ENCODE results near the gene SC5D. TPM values are rescaled to one million over a fixed set of nuclear protein-coding genes. Genes with fewer than 3 reads are reported as not detected.

The SC5D gene
- total and polyA plus RNA-seq, 2 of the 8 experiments (the other 6 are each of a cell fraction or from before 2014, with no cell fraction given), result 73.9 to 90.3 TPM

DNA sequence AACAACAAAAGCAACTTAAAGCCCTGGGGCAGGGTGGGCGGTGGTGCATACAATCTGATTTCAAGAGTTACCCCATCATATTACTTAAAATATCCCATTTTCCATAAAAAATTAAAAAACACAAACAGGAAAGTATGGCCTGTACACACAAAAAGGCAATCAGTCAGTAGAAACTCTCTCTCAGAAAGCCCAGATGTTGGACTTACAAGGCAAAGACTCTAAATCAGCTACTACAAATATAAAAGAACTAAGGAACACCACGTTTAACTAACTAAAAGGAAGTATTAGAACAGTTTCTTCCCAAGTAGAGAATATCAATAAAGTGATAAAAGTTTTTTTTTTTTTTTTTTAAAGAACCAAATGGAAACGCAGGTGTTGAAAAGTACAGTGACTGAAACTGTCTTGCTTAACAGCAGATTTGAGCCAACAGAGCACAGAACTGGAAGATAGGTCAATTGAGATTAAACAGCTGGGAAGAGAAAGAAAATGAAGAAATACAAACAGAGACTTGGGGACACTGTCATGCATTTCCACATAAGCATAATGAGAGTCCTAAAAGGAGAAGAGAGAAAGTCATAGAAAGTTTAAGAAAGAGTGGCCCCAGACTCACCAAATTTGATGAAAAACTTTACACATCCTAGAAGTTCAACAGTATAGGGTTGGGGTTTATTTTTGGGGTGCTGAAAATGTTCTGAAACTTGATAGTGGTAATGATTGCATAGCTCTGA lies 8.6 kb downstream of the SC5D start:
- no peak overlapping the region for H3K4me3 ChIP-seq (ENCODE audit: extremely low read depth in 1 of 4, insufficient read depth in 2 of 4, low read depth in 3 of 4, low read length in 4 of 4)
- H3K79me2 ChIP-seq (ENCODE audit: control insufficient read depth in 1 of 2, insufficient read depth in 2 of 2, low read length in 2 of 2), result peaks cover 8 to 76% of the 10 kb centered on the region in 2 experiments
- no peak overlapping the region for H3K27ac ChIP-seq (ENCODE audit: low read depth, low read length)
- H4K5ac ChIP-seq (ENCODE audit: insufficient read length, low read depth, low read length), result no peak overlapping the region
- H3K9ac ChIP-seq (replicated peaks in 1 of 4; ENCODE audit: extremely low read depth in 1 of 4, low read depth in 3 of 4, low read length in 3 of 4), result no peak overlapping the region
- POLR2A ChIA-PET (ENCODE audit: partially characterized antibody), result interaction anchor here (0.7 kb wide), 1 partner anchor 213 kb away, joined by 3 read pairs; no protein-coding TSS in a partner anchor
- no peak overlapping the region for H2BK120ac ChIP-seq (replicated peaks; ENCODE audit: low read depth, low read length)
- H3K36me3 ChIP-seq (ENCODE audit: control insufficient read depth in 2 of 4, insufficient read depth in 4 of 4, low read length in 3 of 4), result peaks cover 0 to 33% (median 15%) of the 10 kb centered on the region in 4 experiments; a peak in 5 of 8 replicates
- no peaks in the 10 kb centered on the region; the same call in 1 of the 2 replicates for H3K23me2 ChIP-seq (ENCODE audit: low read depth, low read length)
- H3K4me1 ChIP-seq (replicated peaks in 1 of 4; ENCODE audit: control insufficient read depth in 3 of 4, insufficient read depth in 4 of 4, low read length in 3 of 4), result peaks cover 3 to 21% (median 10%) of the 10 kb centered on the region in 4 experiments; a peak in 6 of 7 replicates
- no peak overlapping the region for H4K8ac ChIP-seq (ENCODE audit: extremely low read depth, insufficient read depth, low read length)
- H2AFZ ChIP-seq (ENCODE audit: low read length), result no peak overlapping the region
- 94% methylated on average over 3 of the region's 3 CpGs; no CpG with 5 or more reads in 1 of the 2 experiments for WGBS, 2 experiments (ENCODE audit: extremely low coverage in 1 of 2, insufficient coverage in 1 of 2, insufficient read length in 1 of 2, insufficient replicate concordance in 2 of 2, low coverage in 1 of 2, low lambda C conversion rate in 2 of 2, missing lambda C conversion rate in 1 of 2)
- no peak overlapping the region for H2BK15ac ChIP-seq (ENCODE audit: low read length)
- no peak overlapping the region for H3K4me2 ChIP-seq (ENCODE audit: insufficient read depth in 1 of 2, low read depth in 2 of 2, low read length in 2 of 2)
- H2BK20ac ChIP-seq (ENCODE audit: low read length), result no peak overlapping the region
- no peaks in the 10 kb centered on the region for H3K27me3 ChIP-seq (replicated peaks in 1 of 4; ENCODE audit: control insufficient read depth in 3 of 4, extremely low read depth in 1 of 4, insufficient read depth in 3 of 4, low read length in 3 of 4)
- peaks cover 0 to 16% of the 10 kb centered on the region in 2 experiments for H4K20me1 ChIP-seq (replicated peaks in 1 of 2; ENCODE audit: control insufficient read depth in 1 of 2, insufficient read depth in 2 of 2, low read length in 2 of 2)
- DNase-seq (ENCODE audit: low read depth in 1 of 2, low spot score in 2 of 2) (no peak), FAIRE-seq (no peak)
- CTCF ChIA-PET (ENCODE audit: partially characterized antibody), result interaction anchor here (0.6 to 1.5 kb wide), 5 partner anchors 13 to 800 kb away, joined by 3 to 4 read pairs (median 3); no protein-coding TSS in a partner anchor
- no peak overlapping the region for H3K14ac ChIP-seq (ENCODE audit: insufficient read length)
- H3K9me3 ChIP-seq (ENCODE audit: insufficient read depth in 2 of 2, low read depth in 1 of 2, low read length in 1 of 2), result no peaks in the 10 kb centered on the region
- H3K56ac ChIP-seq (replicated peaks; ENCODE audit: insufficient read length, low read depth, low read length), result no peak overlapping the region
- no peak overlapping the region for H2AK5ac ChIP-seq (ENCODE audit: low read depth, low read length)
- 0 out of 2 replicates have a peak, but pooled peaks cover 2% of the 10 kb centered on the region for H3K79me1 ChIP-seq (ENCODE audit: low read depth, low read length)
- H3K18ac ChIP-seq (ENCODE audit: extremely low read depth, low read length), result no peak overlapping the region
- H2BK5ac ChIP-seq (ENCODE audit: low read depth, low read length), result no peak overlapping the region
- H2BK12ac ChIP-seq (ENCODE audit: low read depth, low read length), result no peak overlapping the region
- no peak overlapping the region for H3K23ac ChIP-seq (ENCODE audit: insufficient read length)
- H4K91ac ChIP-seq (replicated peaks; ENCODE audit: insufficient read length, low read length), result no peak overlapping the region
- no peak overlapping the region for H3K4ac ChIP-seq (replicated peaks; ENCODE audit: insufficient read length, low read depth, low read length)
- TF ChIP-seq KDM5A (IDR thresholded peaks at IDR 0.05; ENCODE audit: low read length), result no peak
- TF ChIP-seq KDM4A (IDR thresholded peaks at IDR 0.05; ENCODE audit: low read depth, low read length, severe bottlenecking), result no peak
- TF ChIP-seq, protein P1, sequence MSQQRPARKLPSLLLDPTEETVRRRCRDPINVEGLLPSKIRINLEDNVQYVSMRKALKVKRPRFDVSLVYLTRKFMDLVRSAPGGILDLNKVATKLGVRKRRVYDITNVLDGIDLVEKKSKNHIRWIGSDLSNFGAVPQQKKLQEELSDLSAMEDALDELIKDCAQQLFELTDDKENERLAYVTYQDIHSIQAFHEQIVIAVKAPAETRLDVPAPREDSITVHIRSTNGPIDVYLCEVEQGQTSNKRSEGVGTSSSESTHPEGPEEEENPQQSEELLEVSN (IDR thresholded peaks at IDR 0.05), result no peak
- TF ChIP-seq HDAC6 (IDR thresholded peaks at IDR 0.05; ENCODE audit: low read depth, low read length), result no peak
- no peak for TF ChIP-seq SUZ12 (IDR thresholded peaks at IDR 0.05; ENCODE audit: low read length)
- no peak for TF ChIP-seq BRCA1 (IDR thresholded peaks at IDR 0.05; ENCODE audit: low read depth, low read length)
- TF ChIP-seq CHD2 (IDR thresholded peaks at IDR 0.05; ENCODE audit: low read length), result no peak
- no peak for TF ChIP-seq MAFK (IDR thresholded peaks at IDR 0.05; ENCODE audit: low read depth, low read length)
- TF ChIP-seq CHD1 (IDR thresholded peaks at IDR 0.05; ENCODE audit: low read depth, low read length), result no peak
- TF ChIP-seq SIX5 (IDR thresholded peaks at IDR 0.05; ENCODE audit: low read depth, low read length), result no peak
- no peak for TF ChIP-seq RNF2 (IDR thresholded peaks at IDR 0.05; ENCODE audit: borderline replicate concordance, low read depth, low read length, missing control alignments, poor library complexity, severe bottlenecking)

All from H1 (cell line).